Prostate gland (tissue), 2 donors: ENCODE data around the gene HS6ST3.

ENCODE experiments used
- POLR2A ChIP-seq: fragments of 450-650 bp; IDR thresholded peaks from one replicate; pipeline ENCODE4 v1.6.1; 2016; ENCODE audit warnings: antibody characterized with exemption, mild to moderate bottlenecking
- TF ChIP-seq, protein P1 (sequence below), 4 experiments: fragments of 200-600 bp in 2 of 4; fragments of 450-650 bp in 2 of 4; sonication (generic) in 2 of 4; IDR thresholded peaks; 1 replicate in 3 of 4; 2 replicates in 1 of 4; pipeline ENCODE4 v1.5.1; 2016 to 2019; ENCODE audit warnings: antibody characterized with exemption in 4 of 4, mild to moderate bottlenecking in 2 of 4, moderate library complexity in 2 of 4

DNA sequence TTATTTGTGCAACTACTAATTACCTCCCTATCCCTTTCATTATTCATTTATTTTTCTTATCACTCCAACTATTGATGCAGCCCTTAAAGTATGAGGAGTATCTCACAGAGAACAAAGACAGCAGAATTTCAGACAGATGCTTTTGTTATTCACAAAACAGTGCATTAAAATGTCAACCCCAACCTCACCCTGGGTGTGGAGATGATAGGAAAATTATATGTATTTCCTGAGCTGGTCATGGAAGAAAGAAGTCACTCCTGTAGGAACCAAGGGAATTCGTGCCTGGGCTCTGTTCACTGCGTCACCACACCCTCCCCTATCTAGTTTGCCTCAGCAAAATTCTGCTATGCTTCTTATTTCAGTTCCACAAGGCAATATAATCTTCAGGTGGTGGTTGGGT, 588.9 kb downstream of the HS6ST3 start:
- TF ChIP-seq, protein P1, sequence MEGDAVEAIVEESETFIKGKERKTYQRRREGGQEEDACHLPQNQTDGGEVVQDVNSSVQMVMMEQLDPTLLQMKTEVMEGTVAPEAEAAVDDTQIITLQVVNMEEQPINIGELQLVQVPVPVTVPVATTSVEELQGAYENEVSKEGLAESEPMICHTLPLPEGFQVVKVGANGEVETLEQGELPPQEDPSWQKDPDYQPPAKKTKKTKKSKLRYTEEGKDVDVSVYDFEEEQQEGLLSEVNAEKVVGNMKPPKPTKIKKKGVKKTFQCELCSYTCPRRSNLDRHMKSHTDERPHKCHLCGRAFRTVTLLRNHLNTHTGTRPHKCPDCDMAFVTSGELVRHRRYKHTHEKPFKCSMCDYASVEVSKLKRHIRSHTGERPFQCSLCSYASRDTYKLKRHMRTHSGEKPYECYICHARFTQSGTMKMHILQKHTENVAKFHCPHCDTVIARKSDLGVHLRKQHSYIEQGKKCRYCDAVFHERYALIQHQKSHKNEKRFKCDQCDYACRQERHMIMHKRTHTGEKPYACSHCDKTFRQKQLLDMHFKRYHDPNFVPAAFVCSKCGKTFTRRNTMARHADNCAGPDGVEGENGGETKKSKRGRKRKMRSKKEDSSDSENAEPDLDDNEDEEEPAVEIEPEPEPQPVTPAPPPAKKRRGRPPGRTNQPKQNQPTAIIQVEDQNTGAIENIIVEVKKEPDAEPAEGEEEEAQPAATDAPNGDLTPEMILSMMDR (IDR thresholded peaks at IDR 0.05): no peak
- no peak for TF ChIP-seq POLR2A
